ENCODE data around the gene EEFSEC.

EEFSEC gene

GRCh38 chr3:128392021-128392420 is 238.7 kb downstream of the EEFSEC start:
- no peak for DNase-seq (ENCODE audit: extremely low read depth, insufficient read length)
- H3K27me3 ChIP-seq (replicated peaks; ENCODE audit: control insufficient read depth, insufficient read depth, low read length) = no peaks in the 10 kb centered on the region
- no peaks in the 10 kb centered on the region; the same call in none of the 2 replicates for H3K36me3 ChIP-seq (ENCODE audit: control insufficient read depth, insufficient read depth, low read length)
- TF ChIP-seq, protein P1, sequence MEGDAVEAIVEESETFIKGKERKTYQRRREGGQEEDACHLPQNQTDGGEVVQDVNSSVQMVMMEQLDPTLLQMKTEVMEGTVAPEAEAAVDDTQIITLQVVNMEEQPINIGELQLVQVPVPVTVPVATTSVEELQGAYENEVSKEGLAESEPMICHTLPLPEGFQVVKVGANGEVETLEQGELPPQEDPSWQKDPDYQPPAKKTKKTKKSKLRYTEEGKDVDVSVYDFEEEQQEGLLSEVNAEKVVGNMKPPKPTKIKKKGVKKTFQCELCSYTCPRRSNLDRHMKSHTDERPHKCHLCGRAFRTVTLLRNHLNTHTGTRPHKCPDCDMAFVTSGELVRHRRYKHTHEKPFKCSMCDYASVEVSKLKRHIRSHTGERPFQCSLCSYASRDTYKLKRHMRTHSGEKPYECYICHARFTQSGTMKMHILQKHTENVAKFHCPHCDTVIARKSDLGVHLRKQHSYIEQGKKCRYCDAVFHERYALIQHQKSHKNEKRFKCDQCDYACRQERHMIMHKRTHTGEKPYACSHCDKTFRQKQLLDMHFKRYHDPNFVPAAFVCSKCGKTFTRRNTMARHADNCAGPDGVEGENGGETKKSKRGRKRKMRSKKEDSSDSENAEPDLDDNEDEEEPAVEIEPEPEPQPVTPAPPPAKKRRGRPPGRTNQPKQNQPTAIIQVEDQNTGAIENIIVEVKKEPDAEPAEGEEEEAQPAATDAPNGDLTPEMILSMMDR (IDR thresholded peaks at IDR 0.05; ENCODE audit: insufficient read depth, low read length, poor library complexity, severe bottlenecking) = no peak
- H3K4me3 ChIP-seq (replicated peaks; ENCODE audit: low read depth, low read length) = no peak overlapping the region

GRCh38 chr3:128392818-128393544 is 239.7 kb downstream of the EEFSEC start:
- no peaks in the 10 kb centered on the region for H3K27me3 ChIP-seq (replicated peaks; ENCODE audit: control insufficient read depth, insufficient read depth, low read length)
- TF ChIP-seq, protein P1 (IDR thresholded peaks at IDR 0.05; ENCODE audit: insufficient read depth, low read length, poor library complexity, severe bottlenecking) = no peak
- H3K36me3 ChIP-seq (ENCODE audit: control insufficient read depth, insufficient read depth, low read length) = no peaks in the 10 kb centered on the region; the same call in none of the 2 replicates
- no peak for DNase-seq (ENCODE audit: extremely low read depth, insufficient read length)
- H3K4me3 ChIP-seq (replicated peaks; ENCODE audit: low read depth, low read length) = no peak overlapping the region

- TF ChIP-seq, protein P1 (IDR thresholded peaks at IDR 0.05; ENCODE audit: insufficient read depth, low read length, poor library complexity, severe bottlenecking) = no peak
- H3K27me3 ChIP-seq (replicated peaks; ENCODE audit: control insufficient read depth, insufficient read depth, low read length) = no peaks in the 10 kb centered on the region
- no peak for DNase-seq (ENCODE audit: extremely low read depth, insufficient read length)
Observed at GRCh38 chr3:128394033-128394432, 240.8 kb downstream of the EEFSEC start.

GRCh38 chr3:128395046-128395445 is 241.8 kb downstream of the EEFSEC start:
- no peaks in the 10 kb centered on the region for H3K27me3 ChIP-seq (replicated peaks; ENCODE audit: control insufficient read depth, insufficient read depth, low read length)
- H3K36me3 ChIP-seq (ENCODE audit: control insufficient read depth, insufficient read depth, low read length) = no peaks in the 10 kb centered on the region; the same call in none of the 2 replicates
- TF ChIP-seq, protein P1 (IDR thresholded peaks at IDR 0.05; ENCODE audit: insufficient read depth, low read length, poor library complexity, severe bottlenecking) = no peak
- DNase-seq (ENCODE audit: extremely low read depth, insufficient read length) = no peak
- H3K4me3 ChIP-seq (replicated peaks; ENCODE audit: low read depth, low read length) = no peak overlapping the region

More at GRCh38 chr3:128394033-128394432, 240.8 kb downstream of the EEFSEC start:
- H3K36me3 ChIP-seq (ENCODE audit: control insufficient read depth, insufficient read depth, low read length) = no peaks in the 10 kb centered on the region; the same call in none of the 2 replicates
- H3K4me3 ChIP-seq (replicated peaks; ENCODE audit: low read depth, low read length) = no peak overlapping the region

DNA sequence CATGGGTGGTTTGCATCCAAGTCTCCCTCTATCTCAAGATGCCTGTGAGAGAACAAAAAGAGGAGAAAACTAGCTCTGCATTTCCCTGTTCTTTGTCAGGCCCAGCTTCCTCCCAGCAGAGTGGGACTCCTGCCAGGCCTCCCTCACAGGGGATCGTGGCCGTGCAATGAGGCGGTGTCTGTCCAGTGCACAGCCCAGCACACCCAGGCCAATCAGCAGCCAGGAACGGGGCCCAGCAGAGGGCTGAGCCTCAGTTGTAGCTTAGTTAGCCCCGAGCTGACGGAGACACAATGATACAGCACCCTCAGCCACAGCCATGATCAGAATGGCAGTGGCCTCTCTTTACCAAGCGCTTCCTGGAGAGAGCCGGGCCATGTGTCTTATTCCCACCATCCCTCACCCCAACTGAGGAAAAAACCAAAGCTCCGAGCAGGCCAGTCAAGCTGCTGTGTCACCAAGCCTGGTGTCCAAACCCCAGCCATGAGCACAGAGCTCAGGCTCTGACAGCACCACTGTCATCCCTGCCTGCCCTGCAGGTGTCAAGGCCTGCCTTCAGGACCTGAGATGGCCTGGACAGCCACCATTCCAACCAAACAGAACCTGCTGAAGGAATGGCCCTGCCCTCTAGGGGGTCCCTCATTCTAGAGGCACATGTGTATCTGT is 242.3 kb downstream of the EEFSEC start:
- no peak overlapping the region for H3K4me3 ChIP-seq (replicated peaks; ENCODE audit: low read depth, low read length)
- no peaks in the 10 kb centered on the region; the same call in none of the 2 replicates for H3K36me3 ChIP-seq (ENCODE audit: control insufficient read depth, insufficient read depth, low read length)
- TF ChIP-seq, protein P1 (IDR thresholded peaks at IDR 0.05; ENCODE audit: insufficient read depth, low read length, poor library complexity, severe bottlenecking) = no peak
- DNase-seq (ENCODE audit: extremely low read depth, insufficient read length) = no peak
- H3K27me3 ChIP-seq (replicated peaks; ENCODE audit: control insufficient read depth, insufficient read depth, low read length) = no peaks in the 10 kb centered on the region
